AG04449 (cell line): ENCODE results near the gene ST3GAL2.
"Not testable (repeated sequence)": the region's sequence is repeated elsewhere in the genome, so short reads cannot be mapped to it uniquely, and the experiment has no call there.

Experiments used
- CTCF ChIA-PET: fragments of 350-600 bp; formaldehyde crosslinking; extraction: SDS; loops from one replicate; lab custom pipeline; 2021; ENCODE audit warnings: antibody characterized with exemption; lab: Yijun Ruan, JAX
- POLR2A ChIA-PET: fragments of 400-600, 350-600 bp; formaldehyde crosslinking; extraction: SDS; loops from one replicate; lab custom pipeline; 2020; ENCODE audit warnings: antibody characterized with exemption, inconsistent platforms; lab: Yijun Ruan, JAX
- DNase-seq: peaks from one replicate; pipeline ENCODE4 v3.0.0-alpha.2; 2010; ENCODE audit warnings: low read depth, low spot score
- H3K4me3 ChIP-seq: 2 replicates; pipeline ENCODE4 v1.5.1; 2011; ENCODE audit warnings: low read depth, mild to moderate bottlenecking, control low read depth, low read length
- CTCF ChIP-seq: IDR thresholded peaks from one replicate; pipeline ENCODE4 v1.5.1; 2011; ENCODE audit warnings: mild to moderate bottlenecking, moderate library complexity, low read length, control low read depth, inconsistent platforms; ENCODE audit not compliant: insufficient read depth; ENCODE audit errors: missing control alignments

Gene ST3GAL2

DNA sequence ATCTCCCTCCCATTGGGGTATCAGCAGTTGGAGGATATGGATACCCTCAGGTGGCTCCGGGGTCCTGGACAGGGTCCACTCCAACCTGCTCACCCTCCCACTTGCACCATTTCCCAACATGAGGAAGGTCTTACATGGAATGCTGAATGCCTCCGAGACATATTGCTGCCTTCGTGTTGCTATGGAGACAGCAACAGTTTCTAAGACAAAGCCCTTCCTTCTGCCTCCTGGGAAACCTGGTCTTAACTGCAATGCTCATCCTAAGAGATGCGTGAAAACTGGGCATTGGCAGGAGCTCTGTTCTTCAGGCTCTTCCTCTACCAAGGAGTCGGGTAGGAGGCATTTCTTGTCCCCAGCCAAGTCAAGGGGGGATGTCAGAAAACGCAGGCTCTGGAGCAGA is 45.2 kb downstream of the ST3GAL2 start:
- H3K4me3 ChIP-seq = no peak overlapping the region
- DNase-seq = no peak
- ChIA-PET POLR2A (no interaction called here), CTCF (interaction anchor here (1.0 to 2.4 kb wide), 9 partner anchors 10 to 90 kb away, joined by 3 to 11 read pairs (median 4); partner anchors contain the start of gene FCSK)
- TF ChIP-seq CTCF = no peak

GRCh38 chr16:70392606-70393005 is 46.3 kb downstream of the ST3GAL2 start:
- POLR2A ChIA-PET = interaction anchor here (1.1 to 2.5 kb wide), 3 partner anchors 10 to 46 kb away, joined by 3 to 20 read pairs (median 4); no protein-coding TSS in a partner anchor
- no peak overlapping the region for H3K4me3 ChIP-seq
- CTCF ChIA-PET = interaction anchor here (1.0 to 2.4 kb wide), 4 partner anchors 11 to 262 kb away, joined by 3 to 11 read pairs (median 4); no protein-coding TSS in a partner anchor
- no peak for DNase-seq
- no peak for TF ChIP-seq CTCF

DNA sequence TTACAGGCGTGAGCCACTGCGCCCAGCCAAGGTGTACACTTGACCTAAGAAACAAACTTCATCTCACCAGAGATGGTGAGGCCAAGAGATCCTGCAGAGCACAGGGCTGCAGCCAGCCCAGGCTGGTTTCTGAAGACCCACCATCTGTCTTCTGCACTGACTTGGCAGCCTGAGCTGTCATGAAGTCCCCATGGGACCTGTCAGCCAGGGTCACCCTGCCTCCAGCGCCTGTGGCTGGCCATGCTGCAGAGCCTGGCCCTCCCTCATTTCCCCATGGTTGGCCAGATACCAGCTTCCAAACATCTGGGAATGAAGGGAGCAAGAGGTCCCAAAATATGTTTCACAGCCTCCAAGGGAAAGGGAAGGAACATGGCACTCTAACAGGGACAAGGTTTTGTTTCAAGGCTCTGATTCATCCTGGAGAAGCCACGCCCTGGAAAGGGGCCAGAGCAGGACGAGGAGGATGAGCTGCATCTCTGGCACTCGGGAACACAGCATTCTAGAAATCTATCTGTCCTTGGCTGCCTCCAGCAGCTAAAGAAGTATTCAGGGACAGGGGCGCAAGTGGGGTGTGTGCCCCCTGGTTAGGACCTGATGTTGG is 46.9 kb downstream of the ST3GAL2 start:
- ChIA-PET POLR2A (interaction anchor here (1.1 to 2.5 kb wide), 3 partner anchors 9 to 46 kb away, joined by 3 to 20 read pairs (median 4); no protein-coding TSS in a partner anchor), CTCF (interaction anchor here (1.0 to 2.4 kb wide), 5 partner anchors 9 to 262 kb away, joined by 3 to 11 read pairs (median 4); no protein-coding TSS in a partner anchor)
- no peak for DNase-seq
- H3K4me3 ChIP-seq = no peak overlapping the region
- TF ChIP-seq CTCF = no peak

DNA sequence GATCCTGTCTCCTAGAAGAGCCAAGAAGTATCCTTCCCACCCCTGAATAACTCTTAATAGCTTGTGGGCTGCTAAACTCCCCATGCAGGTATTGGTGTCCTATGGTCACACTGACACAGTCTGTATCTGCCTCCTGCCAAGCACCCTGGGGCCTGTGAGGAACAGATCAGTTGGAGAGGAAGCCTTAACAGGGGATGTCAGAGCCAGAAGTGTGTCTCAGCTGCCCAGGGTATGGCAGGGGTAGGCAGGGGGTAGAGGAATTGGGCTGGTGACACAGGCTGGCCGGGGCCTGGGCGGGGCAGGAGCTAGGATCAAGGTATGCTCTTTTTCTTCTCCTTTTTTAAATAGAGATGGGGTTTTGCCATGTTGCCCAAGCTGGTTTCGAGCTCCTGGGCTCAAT is 47.5 kb downstream of the ST3GAL2 start:
- DNase-seq = no peak
- CTCF ChIA-PET = interaction anchor here (1.0 to 2.4 kb wide), 5 partner anchors 9 to 263 kb away, joined by 3 to 11 read pairs (median 4); no protein-coding TSS in a partner anchor
- no peak overlapping the region for H3K4me3 ChIP-seq
- TF ChIP-seq CTCF = no peak
- POLR2A ChIA-PET = interaction anchor here (2.5 kb wide), 1 partner anchor 11 kb away, joined by 20 read pairs; no protein-coding TSS in a partner anchor

GRCh38 chr16:70390774-70391173 is 48.1 kb downstream of the ST3GAL2 start:
- H3K4me3 ChIP-seq = no peak overlapping the region
- no peak for DNase-seq
- POLR2A ChIA-PET = interaction anchor here (2.5 kb wide), 1 partner anchor 10 kb away, joined by 20 read pairs; no protein-coding TSS in a partner anchor
- CTCF ChIA-PET = interaction anchor here (1.4 to 1.5 kb wide), 2 partner anchors 10 to 263 kb away, joined by 4 to 6 read pairs; no protein-coding TSS in a partner anchor
- no peak for TF ChIP-seq CTCF

DNA sequence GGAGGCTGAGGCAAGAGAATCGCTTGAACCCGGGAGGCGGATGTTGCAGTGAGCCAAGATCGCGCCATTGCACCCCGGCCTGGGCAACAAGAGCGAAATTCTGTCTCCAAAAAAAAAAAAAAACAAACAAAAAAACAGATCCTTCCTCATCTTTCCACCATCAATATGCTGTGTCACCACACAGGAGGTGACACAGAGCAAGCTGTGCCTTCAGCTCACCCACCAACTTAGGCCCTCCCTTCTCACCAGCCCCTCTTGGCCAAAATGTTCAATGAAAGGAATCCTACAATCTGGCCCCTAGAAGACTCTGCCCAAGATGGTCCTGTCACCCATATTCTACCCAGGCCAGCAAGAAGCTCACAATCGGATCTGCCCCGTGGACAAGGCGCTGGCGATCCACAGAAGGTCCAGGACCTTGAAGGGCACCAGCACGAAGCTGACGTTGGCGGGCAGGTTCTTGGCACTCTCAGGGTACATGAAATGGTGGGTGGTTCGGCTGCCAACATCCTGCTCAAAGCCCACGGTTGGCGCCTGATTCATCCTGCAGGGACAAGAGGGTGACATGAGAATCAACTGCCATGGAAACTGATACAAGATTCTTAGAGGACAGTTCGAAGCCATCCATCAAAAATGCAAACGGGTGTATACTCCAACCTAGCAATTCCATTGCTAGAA is 50.8 kb downstream of the ST3GAL2 start:
- ChIA-PET POLR2A (no interaction called here), CTCF (interaction anchor here (0.9 to 1.1 kb wide), 2 partner anchors 96 to 265 kb away, joined by 3 read pairs; no protein-coding TSS in a partner anchor)
- no peak for DNase-seq
- no peak overlapping the region for H3K4me3 ChIP-seq
- TF ChIP-seq CTCF = no peak

DNA sequence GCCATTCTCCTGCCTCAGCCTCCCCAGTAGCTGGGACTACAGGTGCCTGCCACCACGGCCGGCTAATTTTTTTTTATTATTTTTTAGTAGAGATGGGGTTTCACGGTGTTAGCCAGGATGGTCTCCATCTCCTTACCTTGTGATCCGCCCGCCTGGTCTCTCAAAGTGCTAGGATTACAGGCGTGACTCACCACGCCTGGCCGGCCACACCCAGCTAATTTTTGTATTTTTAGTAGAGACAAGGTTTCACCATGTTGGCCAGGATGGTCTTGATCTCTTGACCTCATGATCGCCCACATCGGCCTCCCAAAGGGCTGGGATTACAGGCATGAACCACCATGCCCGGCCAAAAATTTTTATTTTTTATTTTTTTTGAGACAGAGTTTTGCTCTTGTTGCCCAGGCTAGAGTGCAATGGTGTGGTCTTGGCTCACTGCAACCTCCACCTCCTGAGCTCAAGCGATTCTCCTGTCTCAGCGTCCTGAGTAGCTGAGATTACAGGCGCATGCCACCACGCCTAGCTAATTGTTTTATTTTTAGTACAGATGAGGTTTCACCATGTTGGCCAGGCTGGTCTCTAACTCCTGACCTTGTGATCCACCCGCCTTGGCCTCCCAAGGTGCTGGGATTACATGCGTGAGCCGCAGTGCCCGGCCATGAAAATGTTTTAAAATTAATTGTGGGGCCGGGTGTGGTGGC is 52.5 kb downstream of the ST3GAL2 start:
- POLR2A ChIA-PET, H3K4me3 ChIP-seq, DNase-seq: not testable (repeated sequence)
- CTCF ChIA-PET = interaction anchor here (1.1 kb wide), 1 partner anchor 9 kb away, joined by 3 read pairs; no protein-coding TSS in a partner anchor
